Aorta (tissue), 5 donors: ENCODE results near the gene CCNF. TPM values are rescaled to one million over a fixed set of nuclear protein-coding genes. Genes with fewer than 3 reads are reported as not detected.

Source experiments
- ATAC-seq: fragments of 200-7000 bp; cut with Tn5 transposase; one replicate; pipeline ENCODE4 v1.9.1; 2022; ENCODE audit warnings: moderate library complexity; ENCODE audit not compliant: low FRiP score
- DNase-seq, 2 donors: peaks; one replicate each; pipeline ENCODE4 v3.0.0-alpha.2; 2020
- H3K27ac ChIP-seq, 2 donors: one replicate each; pipeline ENCODE4 v1.5.1; 2013; ENCODE audit warnings: low read length in 2 of 2, mild to moderate bottlenecking in 2 of 2, moderate library complexity in 2 of 2, control low read depth in 1 of 2, inconsistent platforms in 1 of 2, low read depth in 1 of 2
- H3K27me3 ChIP-seq, 2 donors: one replicate each; pipeline ENCODE4 v1.6.1; 2013; ENCODE audit warnings: control low read depth in 1 of 2, low read length in 1 of 2, mild to moderate bottlenecking in 1 of 2, moderate library complexity in 1 of 2; ENCODE audit not compliant: insufficient read depth in 2 of 2, control insufficient read depth in 1 of 2
- H3K36me3 ChIP-seq, 2 donors: one replicate each; pipeline ENCODE4 v1.6.1; 2013; ENCODE audit warnings: control low read depth in 1 of 2, low read length in 1 of 2, mild to moderate bottlenecking in 1 of 2; ENCODE audit not compliant: insufficient read depth in 2 of 2, control insufficient read depth in 1 of 2
- H3K4me1 ChIP-seq, 2 donors: one replicate each; pipeline ENCODE4 v1.6.1; 2013; ENCODE audit warnings: low read length in 2 of 2, control low read depth in 1 of 2, mild to moderate bottlenecking in 1 of 2, moderate library complexity in 1 of 2; ENCODE audit not compliant: insufficient read depth in 2 of 2, control insufficient read depth in 1 of 2
- H3K4me3 ChIP-seq, 2 donors: one replicate each; pipeline ENCODE4 v1.5.1; 2013; ENCODE audit warnings: low read length in 2 of 2, control low read depth in 1 of 2, mild to moderate bottlenecking in 1 of 2
- H3K9me3 ChIP-seq: one replicate; pipeline ENCODE4 v1.6.1; 2013; ENCODE audit warnings: mild to moderate bottlenecking, low read length; ENCODE audit not compliant: control insufficient read depth
- WGBS, 2 donors: extraction: QIAGEN DNeasy Blood & Tissue Kit; methylation state at CpG; one replicate each; pipeline ENCODE4 v1.1.7; 2013; 5-methylcytosine and 5-hydroxymethylcytosine counted together
- intact Hi-C, 2 donors: fragments of 100-400 bp; cut with DNase I; formaldehyde crosslinking; loops; one replicate each; pipeline versions ENCODE4 v1.14.2 to v1.15.0; 2022
- polyA plus RNA-seq, 2 donors: library from polyadenylated mRNA; stranded (reverse); fragments of 200-250 nt; gene quantifications; one replicate each; pipeline ENCODE4 v1.2.3, GENCODE V29; 2013
- total RNA-seq, 2 donors: library from RNA; stranded (reverse); fragmentation: NEBNext Ultra II Directional; extraction: Animal tissue kit (Norgen Biotek cat#: 25700); gene quantifications; one replicate each; pipeline ENCODE4 v1.2.1, GENCODE V29; 2021
- donor health status: healthy with polysubstance abuse.
- donor health status: Bipolar disorder and iron deficiency.
- donor health status: DM: no; HTN: no; CAD: no.
- donor health status: DM: no; HTN: no; CAD: no.
- donor health status: DM: yes; HTN: yes; CAD: no.

The CCNF gene
- total and polyA plus RNA-seq, 4 donors = 0.33 to 3.6 (median 0.83) TPM

GRCh38 chr16:2425825-2426430 lies 3.3 kb upstream of the CCNF start:
- Histone ChIP-seq H3K36me3 (no peaks in the 10 kb centered on the region), H3K9me3 (no peaks in the 10 kb centered on the region), H3K4me3 (no peak overlapping the region), H3K27ac (no peak overlapping the region), H3K27me3 (no peaks in the 10 kb centered on the region), H3K4me1 (no peaks in the 10 kb centered on the region)
- 95% methylated on average over 13 of the region's 13 CpGs for WGBS, 2 donors
- no peak for ATAC-seq
- no peak for DNase-seq
- intact Hi-C loops = loop anchor here in 1 of 2 donors (5.0 kb wide), 1 partner anchor 76 kb away; no protein-coding TSS in a partner anchor

GRCh38 chr16:2426941-2427361 lies 2.3 kb upstream of the CCNF start:
- 92 to 93% methylated on average over 6 of the region's 6 CpGs for WGBS, 2 donors
- no peaks in the 10 kb centered on the region for H3K4me1 ChIP-seq
- H3K36me3 ChIP-seq = no peaks in the 10 kb centered on the region
- DNase-seq (no peak), ATAC-seq (no peak)
- H3K27me3 ChIP-seq = no peaks in the 10 kb centered on the region
- no peak overlapping the region for H3K4me3 ChIP-seq
- no peaks in the 10 kb centered on the region for H3K9me3 ChIP-seq
- no peak overlapping the region for H3K27ac ChIP-seq
- intact Hi-C loops = loop anchor here in 1 of 2 donors (5.0 kb wide), 1 partner anchor 75 kb away; no protein-coding TSS in a partner anchor

GRCh38 chr16:2427526-2427925 lies 1.7 kb upstream of the CCNF start:
- Histone ChIP-seq H3K9me3 (no peaks in the 10 kb centered on the region), H3K36me3 (no peaks in the 10 kb centered on the region), H3K4me3 (no peak overlapping the region), H3K27me3 (no peaks in the 10 kb centered on the region), H3K4me1 (no peaks in the 10 kb centered on the region), H3K27ac (no peak overlapping the region)
- ATAC-seq (no peak), DNase-seq (no peak)
- WGBS, 2 donors = 78 to 85% methylated on average over 4 of the region's 4 CpGs
- intact Hi-C loops = loop anchor here in 1 of 2 donors (5.0 kb wide), 1 partner anchor 75 kb away; no protein-coding TSS in a partner anchor

- Histone ChIP-seq H3K27ac (no peak overlapping the region), H3K9me3 (no peaks in the 10 kb centered on the region), H3K4me1 (no peaks in the 10 kb centered on the region), H3K27me3 (no peaks in the 10 kb centered on the region), H3K4me3 (peak overlapping the region; percentile 16 to 54), H3K36me3 (no peaks in the 10 kb centered on the region)
- ATAC-seq (peak; percentile 45), DNase-seq (peak in 1 of 2 donors; percentile 82)
- intact Hi-C loops = loop anchor here in 1 of 2 donors (2.0 to 5.0 kb wide), 2 partner anchors 74 to 87 kb away; partner anchors contain the start of gene ABCA3
- WGBS, 2 donors = 34 to 36% methylated on average over 22 to 28 of the region's 28 CpGs
Observed at GRCh38 chr16:2428051-2428783, 1.0 kb upstream of the CCNF start.

GRCh38 chr16:2428784-2429033 lies 538 bp upstream of the CCNF start:
- H3K4me3 ChIP-seq = peak overlapping the region; percentile 16 to 54
- DNase-seq = no peak
- H3K27ac ChIP-seq = no peak overlapping the region
- no peaks in the 10 kb centered on the region for H3K36me3 ChIP-seq
- H3K9me3 ChIP-seq = no peaks in the 10 kb centered on the region
- H3K4me1 ChIP-seq = no peaks in the 10 kb centered on the region
- no peaks in the 10 kb centered on the region for H3K27me3 ChIP-seq
- ATAC-seq = peak; percentile 71
- WGBS, 2 donors = 0% methylated on average over 9 to 24 of the region's 24 CpGs
- intact Hi-C loops = loop anchor here in 1 of 2 donors (2.0 to 5.0 kb wide), 2 partner anchors 74 to 88 kb away; partner anchors contain the start of gene ABCA3

- no peaks in the 10 kb centered on the region for H3K9me3 ChIP-seq
- no peaks in the 10 kb centered on the region for H3K4me1 ChIP-seq
- 4 to 6% methylated on average over 46 of the region's 46 CpGs for WGBS, 2 donors
- H3K27ac ChIP-seq = no peak overlapping the region
- no peaks in the 10 kb centered on the region for H3K36me3 ChIP-seq
- DNase-seq (no peak), ATAC-seq (no peak)
- intact Hi-C loops = loop anchor here (2.0 to 5.0 kb wide), 3 partner anchors 72 to 89 kb away; partner anchors contain the start of gene ABCA3 (in 2 of the 2)
- peak overlapping the region; percentile 49 to 61 for H3K4me3 ChIP-seq
- H3K27me3 ChIP-seq = no peaks in the 10 kb centered on the region
Observed at GRCh38 chr16:2429771-2430663, 770 bp downstream of the CCNF start.

GRCh38 chr16:2432286-2432685 lies 3.0 kb downstream of the CCNF start:
- no peaks in the 10 kb centered on the region for H3K9me3 ChIP-seq
- 95 to 97% methylated on average over 6 of the region's 6 CpGs for WGBS, 2 donors
- H3K36me3 ChIP-seq = no peaks in the 10 kb centered on the region
- intact Hi-C loops = loop anchor here in 1 of 2 donors (5.0 kb wide), 1 partner anchor 90 kb away; the partner anchor contains the start of gene ABCA3
- DNase-seq (no peak), ATAC-seq (no peak)
- no peak overlapping the region for H3K4me3 ChIP-seq
- H3K4me1 ChIP-seq = no peaks in the 10 kb centered on the region
- H3K27ac ChIP-seq = no peak overlapping the region
- no peaks in the 10 kb centered on the region for H3K27me3 ChIP-seq

GRCh38 chr16:2432801-2433505 lies 3.7 kb downstream of the CCNF start:
- 95 to 96% methylated on average over 15 of the region's 15 CpGs for WGBS, 2 donors
- ATAC-seq (no peak), DNase-seq (no peak)

More at GRCh38 chr16:2432801-2433505, 3.7 kb downstream of the CCNF start:
- no peak overlapping the region for H3K4me3 ChIP-seq
- no peak overlapping the region for H3K27ac ChIP-seq
- H3K9me3 ChIP-seq = no peaks in the 10 kb centered on the region
- no peaks in the 10 kb centered on the region for H3K4me1 ChIP-seq
- H3K36me3 ChIP-seq = no peaks in the 10 kb centered on the region
- intact Hi-C loops = loop anchor here in 1 of 2 donors (5.0 kb wide), 1 partner anchor 91 kb away; the partner anchor contains the start of gene ABCA3
- no peaks in the 10 kb centered on the region for H3K27me3 ChIP-seq
